GM12878 (cell line): ENCODE measurements around the gene CELF2. TPM values are rescaled to one million over a fixed set of nuclear protein-coding genes. Genes with fewer than 3 reads are reported as not detected.

Experiments used
- ATAC-seq: fragments of 200-7000 bp; cut with Tn5 transposase; 3 replicates; pipeline ENCODE4 v1.9.1; 2020; ENCODE audit warnings: mild to moderate bottlenecking, moderate library complexity
- BruUV-seq: library from RNA; stranded (reverse); fragments of 400-500 nt; replicated peaks from 2 replicates; lab custom pipeline; 2021; lab: Mats Ljungman, UMichigan
- CTCF ChIA-PET: fragments of 300-600 bp; sonication (Branson Sonifier 250); formaldehyde crosslinking; extraction: SDS; loops from one replicate; lab custom pipeline; 2021; ENCODE audit warnings: inconsistent platforms; lab: Yijun Ruan, JAX
- POLR2A ChIA-PET: fragments of 350-600 bp; formaldehyde crosslinking; extraction: SDS; loops from one replicate; lab custom pipeline; 2021; ENCODE audit warnings: inconsistent platforms; lab: Charles Lee
- RAD21 ChIA-PET: fragments of 300-600 bp; sonication (Branson Sonifier 250); formaldehyde crosslinking; loops from one replicate; lab custom pipeline; 2023; ENCODE audit warnings: antibody characterized with exemption; ENCODE audit not compliant: unreplicated experiment; lab: Charles Lee
- SMC1A ChIA-PET: fragments of 300-600 bp; sonication (Branson Sonifier 250); formaldehyde crosslinking; loops from one replicate; lab custom pipeline; 2023; ENCODE audit not compliant: unreplicated experiment, uncharacterized antibody; lab: Charles Lee
- DNase-seq: peaks from one replicate; pipeline ENCODE4 v3.0.0-alpha.2; 2011; ENCODE audit warnings: low read depth, low spot score
- FAIRE-seq: peaks from 3 replicates; lab custom pipeline; 2011; peaks lifted over from hg19 to GRCh38; lab: Jason Lieb, UNC
- H2AFZ ChIP-seq: 2 replicates; pipeline ENCODE4 v1.6.0; 2011; ENCODE audit warnings: low read depth, low read length, control low read depth; ENCODE audit not compliant: control insufficient read depth
- H3K27ac ChIP-seq: 2 replicates; pipeline ENCODE4 v1.5.1; 2011; ENCODE audit warnings: control low read depth; ENCODE audit not compliant: control insufficient read depth, insufficient read depth
- H3K27me3 ChIP-seq, 2 experiments: replicated peaks in 1 of 2; 2 replicates each; pipeline versions ENCODE4 v1.6.0 to v1.6.1; 2011; ENCODE audit warnings: low read length in 1 of 2; ENCODE audit not compliant: control insufficient read depth in 2 of 2, insufficient read depth in 2 of 2
- H3K36me3 ChIP-seq, 2 experiments: 2 replicates each; pipeline ENCODE4 v1.5.1; 2011; ENCODE audit warnings: low read length in 1 of 2; ENCODE audit not compliant: control insufficient read depth in 2 of 2, insufficient read depth in 2 of 2
- H3K4me1 ChIP-seq: 2 replicates; pipeline ENCODE4 v1.6.1; 2011; ENCODE audit warnings: mild to moderate bottlenecking, low read length, moderate library complexity, mixed read lengths; ENCODE audit not compliant: control insufficient read depth, insufficient read depth
- H3K4me2 ChIP-seq: 2 replicates; pipeline ENCODE4 v1.6.0; 2011; ENCODE audit warnings: control low read depth; ENCODE audit not compliant: control insufficient read depth, insufficient read depth
- H3K4me3 ChIP-seq: fragments of 200-600 bp; sonication (generic); 2 replicates; pipeline ENCODE4 v1.5.1; 2016
- H3K79me2 ChIP-seq: 2 replicates; pipeline ENCODE4 v1.6.0; 2011; ENCODE audit warnings: low read length; ENCODE audit not compliant: control insufficient read depth, insufficient read depth
- H3K9ac ChIP-seq: 2 replicates; pipeline ENCODE4 v1.8.0; 2011; ENCODE audit warnings: low read length, control low read depth, mixed read lengths; ENCODE audit not compliant: control insufficient read depth, insufficient read depth
- H3K9me3 ChIP-seq: replicated peaks from 3 replicates; pipeline ENCODE4 v1.5.1; 2011; ENCODE audit warnings: mild to moderate bottlenecking, low read length; ENCODE audit not compliant: control insufficient read depth, insufficient read depth
- H4K20me1 ChIP-seq: 2 replicates; pipeline ENCODE4 v1.6.0; 2011; ENCODE audit not compliant: control insufficient read depth, insufficient read depth
- CBX3 ChIP-seq: fragments of 200-600 bp; sonication (generic); IDR thresholded peaks from 2 replicates; pipeline ENCODE4 v1.6.1; 2016; ENCODE audit warnings: low read depth, borderline replicate concordance
- EGR1 ChIP-seq, 2 experiments: IDR thresholded peaks; 1 replicate in 1 of 2; 2 replicates in 1 of 2; pipeline ENCODE4 v1.6.1; 2011 to 2012; ENCODE audit warnings: low read depth in 2 of 2, low read length in 2 of 2, borderline replicate concordance in 1 of 2, mild to moderate bottlenecking in 1 of 2, moderate library complexity in 1 of 2
- IKZF1 ChIP-seq: fragments of 450-650 bp; conservative IDR thresholded peaks from 2 replicates; pipeline ENCODE4 v1.6.1; 2017; ENCODE audit warnings: antibody characterized with exemption, mild to moderate bottlenecking
- KDM1A ChIP-seq: fragments of 200-600 bp; sonication (generic); IDR thresholded peaks from 2 replicates; pipeline ENCODE4 v1.6.1; 2016; ENCODE audit warnings: borderline replicate concordance
- MTA2 ChIP-seq: fragments of 450-650 bp; IDR thresholded peaks from 2 replicates; pipeline ENCODE4 v1.6.1; 2016; ENCODE audit warnings: low read depth, mild to moderate bottlenecking, moderate library complexity
- NFXL1 ChIP-seq: fragments of 450-650 bp; IDR thresholded peaks from 2 replicates; pipeline ENCODE4 v1.6.1; 2017; ENCODE audit warnings: antibody characterized with exemption, mild to moderate bottlenecking, borderline replicate concordance
- POLR2AphosphoS5 ChIP-seq: IDR thresholded peaks from 2 replicates; pipeline ENCODE4 v1.6.1; 2011; ENCODE audit warnings: mild to moderate bottlenecking, low read length, inconsistent platforms
- RCOR1 ChIP-seq: conservative IDR thresholded peaks from 2 replicates; pipeline ENCODE4 v1.6.1; 2012; ENCODE audit warnings: low read depth, low read length, improper control_type of control experiment
- SMARCA5 ChIP-seq: fragments of 450-650 bp; IDR thresholded peaks from 2 replicates; pipeline ENCODE4 v1.6.1; 2017; ENCODE audit warnings: mild to moderate bottlenecking
- SRF ChIP-seq, 2 experiments: IDR thresholded peaks; 2 replicates each; pipeline ENCODE4 v1.6.1; 2011; ENCODE audit warnings: low read depth in 2 of 2, low read length in 2 of 2, mild to moderate bottlenecking in 1 of 2, moderate library complexity in 1 of 2
- SUZ12 ChIP-seq: fragments of 200-600 bp; sonication (generic); IDR thresholded peaks from one replicate; pipeline ENCODE4 v1.6.1; 2018; ENCODE audit warnings: antibody characterized with exemption, mild to moderate bottlenecking; ENCODE audit not compliant: unreplicated experiment
- whole genome bisulfite sequencing: methylation state at CpG from one replicate; pipeline ENCODE4 v1.1.6; 2016; ENCODE audit warnings: low lambda C conversion rate; ENCODE audit not compliant: insufficient replicate concordance, insufficient coverage; ENCODE audit errors: missing lambda C conversion rate; 5-methylcytosine and 5-hydroxymethylcytosine counted together
- in situ Hi-C: fragments of 300-500 bp; cut with MboI; formaldehyde crosslinking; loops from 9 replicates; pipeline ENCODE4 v1.14.3; 2018; ENCODE audit warnings: mixed read lengths
- intact Hi-C: fragments of 100-400 bp; cut with micrococcal nuclease; formaldehyde crosslinking; loops from one replicate; pipeline ENCODE4 v1.14.2; 2022; ENCODE audit not compliant: unreplicated experiment
- polyA plus RNA-seq, 11 experiments: library from polyadenylated mRNA; depleted of rRNA in 4 of 11; unstranded in 6 of 11; stranded (reverse) in 5 of 11; fragments of >200 nt; fragmentation: Nextera tagmentation in 4 of 11; fragmentation: Illumina TruSeq in 1 of 11; extraction: Ambion mirVana in 4 of 11; extraction: Trizol in 1 of 11; gene quantifications; 1 replicate in 1 of 11; 2 replicates in 10 of 11; pipeline versions ENCODE4 v1.2.1 to v1.2.3, GENCODE V29; 2011 to 2016; ENCODE audit warnings: inconsistent platforms in 2 of 11, missing spikeins in 2 of 11, low read depth in 1 of 11
- total RNA-seq, 4 experiments: library from RNA; depleted of rRNA in 3 of 4; stranded (reverse); fragments of >200 nt in 3 of 4; fragmentation: Illumina TruSeq in 1 of 4; extraction: Trizol in 1 of 4; gene quantifications; 2 replicates each; pipeline versions ENCODE4 v1.2.1 to v1.2.3, GENCODE V29; 2013 to 2021
- TF ChIP-seq, protein P1 (sequence below): IDR thresholded peaks from 2 replicates; pipeline ENCODE4 v1.6.1; 2011; ENCODE audit warnings: low read depth, low read length, improper control_type of control experiment, borderline replicate concordance
- TF ChIP-seq, protein P2 (sequence below): fragments of 450-650 bp; IDR thresholded peaks from 2 replicates; pipeline ENCODE4 v1.6.1; 2017; ENCODE audit warnings: mild to moderate bottlenecking, moderate library complexity

The CELF2 gene
- total and polyA plus RNA-seq, 10 of the 15 experiments (the other 5 are each of a cell fraction or from before 2014, with no cell fraction given) = 20.8 to 129 (median 86.3) TPM

DNA sequence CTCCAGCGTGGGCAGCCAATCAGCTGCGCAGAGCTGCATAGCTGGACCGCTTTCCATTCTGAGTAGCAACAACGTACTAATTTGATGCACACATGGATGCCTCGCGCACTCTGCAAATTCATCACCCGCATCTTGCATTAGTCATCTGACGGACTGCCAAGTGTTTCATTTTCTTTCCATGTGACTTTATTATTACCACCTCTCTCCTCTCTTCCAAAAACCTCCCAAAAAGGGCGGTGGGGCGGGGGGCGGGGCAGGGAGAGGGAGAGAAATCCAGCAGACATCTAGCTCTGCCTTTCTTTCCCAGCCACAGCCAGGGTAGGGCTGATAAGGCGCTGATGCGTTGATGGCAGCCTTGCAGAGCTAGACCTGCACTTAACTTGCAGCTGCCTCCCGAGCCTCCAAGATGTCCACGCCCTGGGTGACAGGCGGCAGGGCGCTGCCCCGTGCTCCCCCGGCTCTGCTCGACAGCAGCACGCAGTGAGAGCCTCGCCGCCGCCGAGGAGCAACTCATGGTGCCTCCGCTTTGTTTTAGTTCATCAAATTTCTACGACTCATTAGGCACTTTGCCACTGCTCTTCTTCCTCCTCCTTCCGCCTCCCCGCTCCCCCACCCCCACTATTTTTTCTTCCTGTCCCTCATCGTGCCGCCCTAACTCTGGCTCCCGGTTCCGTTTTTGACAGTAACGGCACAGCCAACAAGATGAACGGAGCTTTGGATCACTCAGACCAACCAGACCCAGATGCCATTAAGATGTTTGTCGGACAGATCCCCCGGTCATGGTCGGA, 147.3 kb downstream of the CELF2 start:
- WGBS = under 1% methylated on average over 34 of the region's 38 CpGs
- Histone ChIP-seq H3K4me3 (peak overlapping the region; percentile 96), H3K27me3 (no peaks in the 10 kb centered on the region), H3K27ac (peak overlapping the region; percentile 95), H3K4me1 (peaks cover 28% of the 10 kb centered on the region), H4K20me1 (no peaks in the 10 kb centered on the region), H3K9ac (peak overlapping the region; percentile 93), H2AFZ (peak overlapping the region; percentile 71), H3K9me3 (no peaks in the 10 kb centered on the region), H3K4me2 (peak overlapping the region; percentile 100), H3K79me2 (peaks cover 73% of the 10 kb centered on the region), H3K36me3 (peaks cover 0 to 3% of the 10 kb centered on the region in 2 experiments; a peak in 2 of 4 replicates)
- SMC1A ChIA-PET = interaction anchor here (0.7 to 18.3 kb wide), 18 partner anchors 10 to 107 kb away, joined by 3 to 417 read pairs (median 6); no protein-coding TSS in a partner anchor
- RAD21 ChIA-PET = interaction anchor here (0.7 to 7.3 kb wide), 21 partner anchors 10 to 109 kb away, joined by 3 to 87 read pairs (median 9); no protein-coding TSS in a partner anchor
- DNase-seq (no peak), FAIRE-seq (no peak), ATAC-seq (peak; percentile 48)
- in situ Hi-C loops (no loop called here), intact Hi-C loops (loop anchor here (2.0 to 10.0 kb wide), 3 partner anchors 14 to 440 kb away; no protein-coding TSS in a partner anchor)
- CTCF ChIA-PET = interaction anchor here (0.7 to 4.7 kb wide), 21 partner anchors 9 to 1071 kb away, joined by 3 to 38 read pairs (median 5); no protein-coding TSS in a partner anchor
- no TSS peak for BruUV-seq
- POLR2A ChIA-PET = interaction anchor here (0.7 to 4.1 kb wide), 17 partner anchors 11 to 108 kb away, joined by 3 to 106 read pairs (median 6); no protein-coding TSS in a partner anchor
- TF ChIP-seq, protein P1, sequence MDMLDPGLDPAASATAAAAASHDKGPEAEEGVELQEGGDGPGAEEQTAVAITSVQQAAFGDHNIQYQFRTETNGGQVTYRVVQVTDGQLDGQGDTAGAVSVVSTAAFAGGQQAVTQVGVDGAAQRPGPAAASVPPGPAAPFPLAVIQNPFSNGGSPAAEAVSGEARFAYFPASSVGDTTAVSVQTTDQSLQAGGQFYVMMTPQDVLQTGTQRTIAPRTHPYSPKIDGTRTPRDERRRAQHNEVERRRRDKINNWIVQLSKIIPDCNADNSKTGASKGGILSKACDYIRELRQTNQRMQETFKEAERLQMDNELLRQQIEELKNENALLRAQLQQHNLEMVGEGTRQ = no peak
- TF ChIP-seq MTA2 (peak; percentile 23; the same call in 1 of the 2 replicates), NFXL1 (no peak; the same call in 1 of the 2 replicates), SUZ12 (no peak), CBX3 (no peak), POLR2AphosphoS5 (no peak; the same call in 1 of the 2 replicates), IKZF1 (no peak), EGR1 (IDR thresholded peaks at IDR 0.05; ENCODE audit: borderline replicate concordance in 1 of 2, low read depth in 2 of 2, low read length in 2 of 2) (0 out of 3 replicates have a peak, but pooled peaks of 1 of the 2 experiments have one; percentile 27), SRF (IDR thresholded peaks at IDR 0.05; ENCODE audit: low read depth in 2 of 2, low read length in 2 of 2) (no peak), RCOR1 (no peak), SMARCA5 (0 out of 2 replicates have a peak, but pooled peaks have one; percentile 60), KDM1A (no peak)
- TF ChIP-seq, protein P2, sequence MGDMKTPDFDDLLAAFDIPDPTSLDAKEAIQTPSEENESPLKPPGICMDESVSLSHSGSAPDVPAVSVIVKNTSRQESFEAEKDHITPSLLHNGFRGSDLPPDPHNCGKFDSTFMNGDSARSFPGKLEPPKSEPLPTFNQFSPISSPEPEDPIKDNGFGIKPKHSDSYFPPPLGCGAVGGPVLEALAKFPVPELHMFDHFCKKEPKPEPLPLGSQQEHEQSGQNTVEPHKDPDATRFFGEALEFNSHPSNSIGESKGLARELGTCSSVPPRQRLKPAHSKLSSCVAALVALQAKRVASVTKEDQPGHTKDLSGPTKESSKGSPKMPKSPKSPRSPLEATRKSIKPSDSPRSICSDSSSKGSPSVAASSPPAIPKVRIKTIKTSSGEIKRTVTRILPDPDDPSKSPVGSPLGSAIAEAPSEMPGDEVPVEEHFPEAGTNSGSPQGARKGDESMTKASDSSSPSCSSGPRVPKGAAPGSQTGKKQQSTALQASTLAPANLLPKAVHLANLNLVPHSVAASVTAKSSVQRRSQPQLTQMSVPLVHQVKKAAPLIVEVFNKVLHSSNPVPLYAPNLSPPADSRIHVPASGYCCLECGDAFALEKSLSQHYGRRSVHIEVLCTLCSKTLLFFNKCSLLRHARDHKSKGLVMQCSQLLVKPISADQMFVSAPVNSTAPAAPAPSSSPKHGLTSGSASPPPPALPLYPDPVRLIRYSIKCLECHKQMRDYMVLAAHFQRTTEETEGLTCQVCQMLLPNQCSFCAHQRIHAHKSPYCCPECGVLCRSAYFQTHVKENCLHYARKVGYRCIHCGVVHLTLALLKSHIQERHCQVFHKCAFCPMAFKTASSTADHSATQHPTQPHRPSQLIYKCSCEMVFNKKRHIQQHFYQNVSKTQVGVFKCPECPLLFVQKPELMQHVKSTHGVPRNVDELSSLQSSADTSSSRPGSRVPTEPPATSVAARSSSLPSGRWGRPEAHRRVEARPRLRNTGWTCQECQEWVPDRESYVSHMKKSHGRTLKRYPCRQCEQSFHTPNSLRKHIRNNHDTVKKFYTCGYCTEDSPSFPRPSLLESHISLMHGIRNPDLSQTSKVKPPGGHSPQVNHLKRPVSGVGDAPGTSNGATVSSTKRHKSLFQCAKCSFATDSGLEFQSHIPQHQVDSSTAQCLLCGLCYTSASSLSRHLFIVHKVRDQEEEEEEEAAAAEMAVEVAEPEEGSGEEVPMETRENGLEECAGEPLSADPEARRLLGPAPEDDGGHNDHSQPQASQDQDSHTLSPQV = no peak
